HEK293T (cell line): ENCODE measurements around the gene RBM23.

Experiments used
- ARNT ChIP-seq: fragments of 450-650 bp; IDR thresholded peaks from 2 replicates; pipeline ENCODE4 v1.6.1; 2017; ENCODE audit warnings: mild to moderate bottlenecking
- BHLHE40 ChIP-seq: fragments of 450-650 bp; IDR thresholded peaks from 2 replicates; pipeline ENCODE4 v1.6.1; 2016; ENCODE audit warnings: mild to moderate bottlenecking, moderate library complexity, borderline replicate concordance
- ELF4 ChIP-seq: fragments of 450-650 bp; IDR thresholded peaks from 2 replicates; pipeline ENCODE4 v1.6.1; 2017; ENCODE audit warnings: antibody characterized with exemption
- FOXA1 ChIP-seq: fragments of 450-650 bp; IDR thresholded peaks from 2 replicates; pipeline ENCODE4 v1.6.1; 2016; ENCODE audit warnings: mild to moderate bottlenecking
- FOXK2 ChIP-seq: fragments of 450-650 bp; IDR thresholded peaks from 2 replicates; pipeline ENCODE4 v1.6.1; 2016; ENCODE audit warnings: mild to moderate bottlenecking
- FOXM1 ChIP-seq: fragments of 450-650 bp; IDR thresholded peaks from 2 replicates; pipeline ENCODE4 v1.6.1; 2017; ENCODE audit warnings: mild to moderate bottlenecking, borderline replicate concordance
- HDGF ChIP-seq: fragments of 450-650 bp; IDR thresholded peaks from 2 replicates; pipeline ENCODE4 v1.6.1; 2017; ENCODE audit warnings: antibody characterized with exemption, borderline replicate concordance
- L3MBTL2 ChIP-seq: fragments of 450-650 bp; conservative IDR thresholded peaks from 2 replicates; pipeline ENCODE4 v1.6.1; 2016; ENCODE audit warnings: mild to moderate bottlenecking
- NFRKB ChIP-seq: fragments of 450-650 bp; IDR thresholded peaks from 2 replicates; pipeline ENCODE4 v1.6.1; 2016; ENCODE audit warnings: mild to moderate bottlenecking, moderate library complexity
- SP1 ChIP-seq: fragments of 450-650 bp; IDR thresholded peaks from 2 replicates; pipeline ENCODE4 v1.6.1; 2017
- SUZ12 ChIP-seq: fragments of 450-650 bp; IDR thresholded peaks from 2 replicates; pipeline ENCODE4 v1.6.1; 2016; ENCODE audit warnings: mild to moderate bottlenecking
- TARDBP ChIP-seq: fragments of 450-650 bp; IDR thresholded peaks from 2 replicates; pipeline ENCODE4 v1.6.1; 2016
- ZNF384 ChIP-seq: fragments of 450-650 bp; IDR thresholded peaks from 2 replicates; pipeline ENCODE4 v1.6.1; 2016
- TF ChIP-seq, protein P1 (sequence below): fragments of 450-650 bp; IDR thresholded peaks from 2 replicates; pipeline ENCODE4 v1.6.1; 2016

DNA sequence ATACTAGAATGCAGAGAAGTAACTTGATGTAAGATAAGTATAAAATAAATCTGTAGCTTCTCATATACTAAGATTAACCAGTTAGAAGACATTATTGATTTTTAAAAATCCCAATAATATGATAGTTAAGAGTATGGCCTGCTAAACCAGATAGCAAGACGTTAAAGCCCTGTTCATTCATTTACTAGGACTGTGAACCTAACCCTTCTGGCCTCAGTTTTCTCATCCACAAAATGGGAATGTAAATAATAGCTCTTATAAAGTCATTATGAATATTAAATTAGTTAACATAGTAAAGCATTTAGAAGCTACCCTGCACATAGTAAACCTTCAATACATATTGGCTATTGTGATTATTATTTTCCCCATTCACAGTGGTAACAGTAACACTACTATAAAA lies 16.2 kb upstream of the RBM23 start:
- TF ChIP-seq SUZ12 (no peak), HDGF (no peak), FOXA1 (no peak), ELF4 (no peak), FOXM1 (no peak), ARNT (no peak), ZNF384 (no peak), SP1 (no peak), L3MBTL2 (no peak), BHLHE40 (no peak), TARDBP (no peak), FOXK2 (no peak), NFRKB (no peak)
- TF ChIP-seq, protein P1, sequence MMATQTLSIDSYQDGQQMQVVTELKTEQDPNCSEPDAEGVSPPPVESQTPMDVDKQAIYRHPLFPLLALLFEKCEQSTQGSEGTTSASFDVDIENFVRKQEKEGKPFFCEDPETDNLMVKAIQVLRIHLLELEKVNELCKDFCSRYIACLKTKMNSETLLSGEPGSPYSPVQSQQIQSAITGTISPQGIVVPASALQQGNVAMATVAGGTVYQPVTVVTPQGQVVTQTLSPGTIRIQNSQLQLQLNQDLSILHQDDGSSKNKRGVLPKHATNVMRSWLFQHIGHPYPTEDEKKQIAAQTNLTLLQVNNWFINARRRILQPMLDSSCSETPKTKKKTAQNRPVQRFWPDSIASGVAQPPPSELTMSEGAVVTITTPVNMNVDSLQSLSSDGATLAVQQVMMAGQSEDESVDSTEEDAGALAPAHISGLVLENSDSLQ = no peak
